ENCODE measurements around the gene CYBC1.

The CYBC1 gene

DNA sequence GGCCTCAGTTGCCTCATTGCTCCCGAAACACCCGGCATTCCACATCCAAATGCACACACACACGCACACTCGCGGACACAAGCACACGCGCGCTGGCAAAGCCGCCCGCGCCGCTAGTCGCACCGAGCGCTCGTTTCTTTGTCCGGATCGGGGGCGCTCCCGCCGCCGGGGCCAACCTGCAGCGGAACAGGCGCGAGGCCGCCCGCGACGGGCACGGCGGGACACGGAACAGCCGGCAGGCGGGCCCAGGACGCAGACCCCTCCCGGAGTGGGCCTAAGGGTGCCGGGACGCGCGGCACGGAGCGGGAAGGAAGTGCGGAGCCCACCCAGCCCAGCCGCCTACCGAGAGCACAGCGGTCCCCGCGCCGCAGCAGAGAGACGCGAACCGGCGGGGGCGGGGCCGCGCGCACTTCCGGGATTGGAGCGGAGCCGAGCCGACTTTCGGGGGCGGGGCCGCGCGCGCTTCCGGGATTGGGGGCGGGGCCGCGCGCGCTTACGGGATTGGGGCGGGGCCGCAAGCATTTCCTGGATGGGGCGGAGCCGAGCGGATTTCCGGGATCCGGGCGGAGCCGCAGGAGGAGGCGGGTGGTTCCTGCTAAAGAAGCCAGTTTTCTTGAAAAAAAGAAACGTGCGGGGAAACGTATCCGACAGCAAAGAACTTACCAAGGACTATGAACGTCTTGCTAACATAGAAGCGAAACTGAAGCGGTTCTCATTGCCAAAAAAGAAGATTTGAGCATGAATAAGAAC lies at the start of gene CYBC1:
Gene CYBC1 (minus strand): TSS at position 396 of the 750 bp plus-strand sequence. CDS start 1,498 bp downstream, outside the sequence.
- peak within 1 kb of the TSS; percentile 54 for H3K27ac ChIP-seq
- peak; percentile 27 for DNase-seq (ENCODE audit: low read depth, low spot score)

DNA sequence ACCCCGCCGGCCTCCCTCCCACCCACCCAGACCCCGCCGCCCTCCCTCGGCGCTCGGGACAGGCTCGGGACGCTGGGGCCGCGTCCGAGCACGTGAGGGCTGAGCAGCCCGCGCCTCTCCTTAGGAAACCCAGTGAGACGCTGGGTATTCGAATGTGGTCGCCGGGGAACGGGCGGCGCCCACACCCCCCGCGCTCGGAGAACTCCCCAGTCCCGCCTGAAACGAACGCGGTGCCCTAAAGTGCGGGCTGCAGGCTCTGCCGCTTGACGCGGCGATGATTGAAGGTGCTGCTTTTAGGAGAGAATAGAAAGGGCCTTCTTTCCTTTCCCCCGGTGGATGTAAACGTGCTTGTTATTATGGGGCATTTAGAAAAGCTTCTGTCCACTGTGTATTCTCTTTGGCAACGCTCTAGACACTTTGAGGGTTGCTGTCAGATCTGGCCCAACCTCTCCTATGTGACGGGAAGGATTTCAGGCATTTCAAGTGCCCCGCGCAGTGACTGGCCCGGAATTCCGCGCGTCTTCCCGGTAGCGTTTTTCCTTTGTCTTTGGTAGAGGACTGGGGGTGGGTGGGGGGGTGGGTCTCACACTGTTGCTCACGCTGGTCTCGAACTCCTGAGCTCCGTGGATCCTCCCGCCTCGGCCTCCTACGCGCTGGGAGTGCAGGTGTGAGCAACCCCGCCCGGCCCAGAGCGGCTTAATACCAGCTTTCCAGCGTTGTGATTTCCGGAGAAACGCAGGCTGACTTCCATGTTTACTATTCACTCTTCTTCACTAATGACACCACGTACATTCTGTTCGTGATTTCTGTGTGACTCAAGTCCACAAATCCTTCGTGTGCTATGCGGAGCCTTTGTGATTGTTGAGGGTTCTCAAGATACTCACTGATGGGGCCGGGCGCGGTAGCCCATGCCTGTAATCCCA lies 47.2 kb upstream of the CYBC1 start:
- DNase-seq (ENCODE audit: low read depth, low spot score) = no peak
- peak overlapping the region; percentile 57 for H3K27ac ChIP-seq

DNA sequence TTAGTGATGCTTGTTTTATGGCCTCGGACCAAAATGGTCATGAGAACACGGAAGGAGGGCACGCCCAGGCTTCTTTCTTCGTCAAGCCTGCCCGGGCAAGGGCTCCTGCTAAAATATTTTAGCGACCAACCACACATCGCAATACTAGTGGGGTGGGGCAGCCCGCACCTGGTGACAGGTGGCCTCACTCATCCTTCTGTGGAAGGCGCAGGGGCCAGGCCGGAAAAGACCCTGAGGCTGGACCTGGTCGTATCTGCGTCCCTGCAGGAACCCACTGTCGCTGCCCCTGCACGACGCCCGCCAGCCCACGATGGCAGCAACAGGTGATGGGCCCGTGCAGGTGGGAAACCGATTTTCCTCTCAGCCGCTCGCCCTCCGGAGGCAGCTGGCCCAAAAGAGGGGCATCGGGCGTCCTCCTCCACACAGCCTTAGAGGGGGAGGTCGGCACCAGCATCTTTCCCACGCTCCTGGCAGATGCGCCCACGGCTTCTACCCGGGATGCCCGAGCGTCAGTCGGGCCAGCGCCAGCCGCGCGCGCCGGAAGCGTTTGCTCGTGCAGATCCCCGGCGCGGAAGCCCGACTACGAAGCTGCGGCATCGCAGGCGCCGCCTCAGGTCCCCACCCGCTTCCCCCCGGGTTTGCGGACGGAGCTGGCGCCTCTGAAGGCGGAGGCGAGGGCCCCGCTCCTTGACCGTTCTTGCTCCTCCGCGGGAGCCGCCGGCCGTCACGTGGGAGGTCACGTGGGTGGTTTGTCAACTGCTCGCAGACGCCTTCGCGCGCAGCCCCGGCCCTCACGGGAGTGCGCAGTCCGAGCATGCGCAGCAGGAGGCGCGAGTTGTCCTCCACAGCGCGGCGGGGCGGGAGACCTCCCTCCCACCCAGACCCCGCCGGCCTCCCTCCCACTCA lies 46.2 kb upstream of the CYBC1 start:
- peak overlapping the region; percentile 57 for H3K27ac ChIP-seq
- DNase-seq (ENCODE audit: low read depth, low spot score) = no peak

DNA sequence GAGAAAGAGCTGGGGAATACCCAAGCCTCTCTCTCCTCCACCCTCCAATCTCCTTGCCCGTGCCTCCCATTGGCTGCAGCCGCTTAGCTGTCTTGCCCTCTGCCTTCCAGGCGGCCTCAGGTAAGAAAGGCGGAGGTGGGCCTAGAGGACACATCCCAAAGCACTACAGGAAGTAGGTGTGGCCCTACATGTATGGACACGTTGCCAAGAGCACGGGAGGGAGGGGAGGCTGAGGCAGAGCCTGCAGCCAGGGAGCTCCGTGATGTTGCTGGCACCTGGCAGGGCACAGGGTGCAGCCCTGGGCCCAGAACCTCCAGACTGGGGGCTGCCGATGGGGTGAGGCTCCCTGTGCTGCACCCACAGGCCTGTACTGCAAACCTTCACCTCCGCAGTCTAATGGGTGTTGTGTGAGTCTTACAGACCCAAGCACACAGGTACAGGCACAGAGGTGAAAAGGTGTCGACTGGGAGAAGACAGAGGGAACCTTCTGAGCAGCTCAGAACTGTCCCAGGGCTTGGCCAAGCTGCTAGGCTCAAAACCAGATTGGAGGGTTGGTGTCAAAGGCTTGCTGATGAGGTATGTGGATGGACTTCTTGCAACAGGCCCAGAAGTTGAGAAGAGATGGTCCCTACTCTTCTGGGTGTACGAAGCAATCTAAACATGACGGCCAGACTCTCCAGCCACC lies 45.4 kb upstream of the CYBC1 start:
- H3K27ac ChIP-seq = peak overlapping the region; percentile 57
- peak; percentile 70 for DNase-seq (ENCODE audit: low read depth, low spot score)

DNA sequence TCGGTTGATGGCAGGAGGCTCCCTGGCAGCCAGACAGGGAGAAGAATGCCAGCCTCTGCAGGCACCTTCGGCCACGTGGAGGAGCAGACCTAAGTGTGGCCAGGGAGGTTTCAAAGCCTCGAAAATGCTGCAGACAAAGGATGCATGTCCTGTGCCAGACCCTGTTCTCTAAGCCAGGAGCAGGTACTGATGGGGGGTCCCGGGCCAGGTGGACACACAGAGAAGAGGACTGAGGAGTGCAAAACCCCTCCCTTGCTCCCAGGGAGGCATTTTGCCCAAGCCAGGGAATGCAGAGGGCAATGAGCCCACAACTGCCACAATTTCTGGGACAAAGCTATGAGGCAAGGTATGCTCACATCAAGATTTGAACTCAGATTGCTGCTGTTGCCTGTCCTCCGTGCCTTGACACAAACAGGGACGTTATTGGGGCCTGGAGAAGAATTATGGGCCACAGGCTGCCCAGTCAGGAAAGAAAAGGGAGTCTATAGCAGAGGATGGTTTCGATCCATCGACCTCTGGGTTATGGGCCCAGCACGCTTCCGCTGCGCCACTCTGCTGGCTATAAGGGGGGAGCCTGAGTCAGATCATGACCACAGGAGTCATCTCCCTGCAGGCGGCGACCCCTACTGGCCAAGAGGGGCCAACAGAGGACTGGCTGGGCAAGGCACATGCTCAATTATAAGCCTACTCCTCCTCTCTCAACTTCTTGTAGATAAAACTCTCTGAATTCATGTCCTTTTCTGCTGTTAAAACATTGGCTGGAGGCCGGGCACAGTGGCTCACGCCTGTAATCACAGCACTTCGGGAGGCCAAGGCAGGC lies 43.9 kb upstream of the CYBC1 start:
- H3K27ac ChIP-seq = peak overlapping the region; percentile 57
- DNase-seq (ENCODE audit: low read depth, low spot score) = peak; percentile 77

DNA sequence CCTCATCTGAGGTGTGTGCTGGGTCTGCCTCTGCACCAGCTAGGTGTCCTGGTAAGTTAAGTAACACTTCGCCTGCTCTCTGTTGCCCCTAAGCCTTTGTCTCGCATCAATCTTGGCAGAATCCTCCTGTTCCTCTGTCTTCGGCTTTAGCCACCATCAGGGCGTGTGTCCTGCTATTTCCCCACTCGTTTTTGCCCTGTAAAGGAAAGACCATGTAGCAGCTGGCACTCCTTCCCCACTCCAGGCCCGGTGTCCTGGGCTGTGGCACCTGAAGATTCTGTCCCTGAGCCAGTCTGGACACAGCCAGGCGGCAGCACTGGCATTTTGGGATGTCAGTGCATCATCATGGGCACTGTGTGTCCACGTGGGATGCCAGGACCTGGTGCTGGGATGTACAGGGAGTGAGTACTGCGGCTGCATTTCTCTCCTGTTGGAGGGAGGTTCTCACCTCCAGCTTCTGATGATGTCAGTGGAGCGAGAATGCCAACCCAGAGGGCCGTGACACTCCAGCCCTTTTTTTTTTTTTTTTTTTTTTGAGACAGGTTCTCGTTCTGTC lies 42.8 kb upstream of the CYBC1 start:
- peak overlapping the region; percentile 34 for H3K27ac ChIP-seq
- DNase-seq (ENCODE audit: low read depth, low spot score) = no peak

DNA sequence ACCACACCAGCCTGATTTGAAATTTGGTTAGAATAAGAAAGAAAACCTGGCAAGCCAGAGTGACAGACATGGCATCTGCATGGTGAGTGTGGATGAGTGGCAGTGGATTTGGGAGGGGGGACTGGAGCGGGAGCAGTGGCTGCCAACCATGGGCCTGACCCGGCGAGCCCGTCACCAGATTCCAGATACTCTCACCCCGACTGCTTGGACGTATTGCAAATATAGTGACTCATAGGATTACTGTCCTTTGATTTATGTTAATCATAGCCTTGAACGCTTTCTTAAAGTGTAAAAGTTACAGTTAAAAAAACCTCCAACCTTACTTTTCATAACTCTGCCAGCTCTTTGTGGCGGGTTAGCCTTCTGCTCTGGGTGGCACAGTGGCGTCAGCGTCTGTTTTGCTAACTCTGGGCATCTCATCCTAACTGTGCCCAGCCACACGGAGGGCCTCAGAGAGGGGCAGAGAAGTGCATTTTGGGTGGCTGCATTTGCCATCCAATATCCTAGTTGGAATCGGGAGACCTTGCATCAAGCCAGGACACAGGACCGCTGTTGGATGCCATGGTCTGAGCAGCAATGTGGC lies 42.2 kb upstream of the CYBC1 start:
- peak overlapping the region; percentile 34 for H3K27ac ChIP-seq
- DNase-seq (ENCODE audit: low read depth, low spot score) = no peak

DNA sequence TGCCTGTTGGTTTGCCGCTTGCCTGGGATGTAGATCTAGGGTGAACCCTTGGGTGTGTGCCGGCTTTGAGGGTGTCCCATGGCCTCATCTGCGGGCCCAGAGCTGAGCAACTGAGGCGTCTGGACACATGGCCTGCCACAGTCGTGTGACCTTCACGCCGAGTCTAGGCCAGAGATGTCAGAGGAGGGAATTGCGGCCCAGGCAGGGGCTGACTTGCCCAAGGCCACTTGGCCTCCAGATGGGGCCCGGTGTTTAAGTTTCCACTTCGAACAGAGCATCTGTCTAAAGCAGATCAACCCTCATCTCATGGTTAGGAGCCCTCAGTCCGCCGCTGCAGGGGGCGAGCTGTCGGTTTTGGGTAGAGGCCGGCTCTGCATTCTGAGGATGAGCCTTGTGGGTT lies 41.0 kb upstream of the CYBC1 start:
- no peak for DNase-seq (ENCODE audit: low read depth, low spot score)
- H3K27ac ChIP-seq = no peak overlapping the region

DNA sequence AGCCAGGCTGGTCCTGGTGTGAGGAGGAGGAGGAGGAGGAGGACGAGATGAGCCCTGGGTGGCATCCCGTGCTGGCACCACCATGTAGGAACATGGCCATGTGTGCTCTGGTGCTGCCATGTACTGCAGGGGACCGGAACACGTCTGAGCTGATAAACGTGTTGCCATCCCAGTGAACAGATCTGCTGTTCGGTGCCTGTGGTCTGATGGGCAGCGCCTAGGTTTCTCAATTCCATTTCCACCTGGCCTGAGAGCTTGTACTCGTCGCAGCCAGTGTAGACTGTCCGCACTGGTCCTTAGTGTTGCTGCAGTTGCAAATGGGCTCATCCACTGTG lies 40.6 kb upstream of the CYBC1 start:
- no peak for DNase-seq (ENCODE audit: low read depth, low spot score)
- no peak overlapping the region for H3K27ac ChIP-seq

DNA sequence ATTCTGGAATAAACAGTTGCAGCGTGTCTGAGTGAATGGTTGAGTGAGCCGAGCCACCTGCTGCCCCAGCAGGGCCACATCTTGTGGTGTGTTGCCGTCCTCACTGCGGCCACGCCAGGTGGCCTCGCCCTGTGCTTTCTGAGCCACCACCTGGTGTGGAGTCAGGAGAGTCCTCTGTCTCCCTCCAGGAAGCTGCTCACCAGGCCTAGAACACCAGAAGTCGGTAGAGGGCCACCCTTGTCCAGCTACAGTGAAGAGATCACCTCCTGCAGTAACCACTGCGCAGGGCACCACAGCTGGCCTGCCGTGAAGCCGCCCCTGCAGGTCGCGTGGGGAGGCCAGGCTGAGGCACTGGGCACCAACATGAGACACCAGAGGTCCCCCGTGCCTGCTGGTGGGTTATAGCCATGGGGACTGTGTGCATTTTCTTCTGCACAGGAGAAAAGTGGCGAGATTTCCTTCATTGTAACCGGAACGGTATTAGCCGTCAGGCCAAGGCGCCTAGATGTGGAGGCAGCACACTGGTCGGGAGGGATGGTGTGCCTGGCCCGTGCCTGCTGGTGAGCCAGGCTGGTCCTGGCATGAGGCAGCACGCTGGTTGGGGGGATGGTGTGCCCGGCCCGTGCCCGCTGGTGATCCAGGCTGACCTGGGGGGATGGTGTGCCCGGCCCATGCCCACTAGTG lies 40.1 kb upstream of the CYBC1 start:
- DNase-seq (ENCODE audit: low read depth, low spot score) = no peak
- no peak overlapping the region for H3K27ac ChIP-seq

DNA sequence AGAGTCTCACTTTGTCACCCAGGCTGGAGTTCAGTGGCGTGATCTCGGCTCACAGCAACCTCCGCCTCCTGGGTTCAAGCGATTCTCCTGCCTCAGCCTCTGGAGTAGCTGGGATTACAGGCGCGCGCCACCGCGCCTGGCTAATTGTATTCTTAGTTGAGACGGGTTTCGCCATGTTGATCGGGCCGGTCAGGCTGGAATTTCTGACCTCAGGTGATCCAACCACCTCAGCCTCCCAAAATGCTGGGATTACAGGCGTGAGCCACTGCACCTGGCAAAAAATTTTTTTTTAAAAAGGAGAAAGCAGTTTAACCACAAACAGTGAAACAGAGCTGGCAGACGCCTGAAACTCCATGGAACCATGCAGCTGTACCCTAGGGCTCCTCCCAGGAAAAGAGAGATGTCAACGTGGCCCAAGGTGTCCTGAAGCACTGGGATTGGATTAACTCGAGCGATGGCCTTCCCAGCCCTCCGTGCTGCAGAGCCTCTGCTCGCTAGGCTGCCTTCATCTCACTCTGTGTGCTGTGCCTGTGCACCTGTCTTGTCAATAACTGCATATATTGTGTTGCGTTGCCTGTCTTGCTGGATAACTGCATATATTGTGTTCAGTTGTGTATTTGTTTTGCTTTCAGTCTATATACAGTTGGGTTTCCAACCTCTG lies 39.4 kb upstream of the CYBC1 start:
- H3K27ac ChIP-seq = no peak overlapping the region

DNA sequence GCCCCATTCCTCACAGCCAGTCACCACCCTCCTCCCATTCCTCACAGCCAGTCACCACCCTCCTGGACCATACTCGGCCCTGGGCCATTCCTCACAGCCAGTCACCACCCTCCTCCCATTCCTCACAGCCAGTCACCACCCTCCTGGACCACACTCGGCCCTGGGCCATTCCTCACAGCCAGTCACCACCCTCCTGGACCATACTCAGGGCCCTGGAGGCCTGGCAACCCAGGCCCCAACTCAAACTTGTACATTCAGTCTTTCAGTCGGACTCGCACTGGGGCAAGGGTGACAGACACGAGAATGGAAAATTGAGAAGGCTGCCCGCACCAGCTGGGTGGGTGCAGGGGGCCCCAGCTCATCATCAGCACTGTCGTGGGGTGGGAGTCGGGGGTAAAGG lies 38.6 kb upstream of the CYBC1 start:
- no peak overlapping the region for H3K27ac ChIP-seq
- DNase-seq (ENCODE audit: low read depth, low spot score) = no peak

More for the DNA sequence above, 39.4 kb upstream of the CYBC1 start:
- no peak for DNase-seq (ENCODE audit: low read depth, low spot score)

DNA sequence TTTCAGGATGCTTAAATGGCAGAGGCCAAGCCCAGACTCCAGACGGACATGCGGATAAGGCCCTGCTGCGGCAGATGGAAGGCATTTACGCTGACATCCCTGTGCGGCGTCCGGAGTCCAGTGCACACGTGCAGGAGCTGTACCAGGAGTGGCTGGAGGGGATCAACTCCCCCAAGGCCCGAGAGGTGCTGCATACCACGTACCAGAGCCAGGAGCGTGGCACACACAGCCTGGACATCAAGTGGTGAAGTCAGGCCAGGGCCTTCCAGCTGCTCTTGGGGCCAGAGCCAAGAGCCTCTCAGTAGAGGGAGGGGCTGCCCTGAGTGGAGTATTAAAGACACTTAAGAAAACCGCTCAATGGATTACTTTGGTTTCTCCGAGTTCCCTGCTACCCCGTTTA lies 37.4 kb upstream of the CYBC1 start:
- DNase-seq (ENCODE audit: low read depth, low spot score) = no peak
- no peak overlapping the region for H3K27ac ChIP-seq

DNA sequence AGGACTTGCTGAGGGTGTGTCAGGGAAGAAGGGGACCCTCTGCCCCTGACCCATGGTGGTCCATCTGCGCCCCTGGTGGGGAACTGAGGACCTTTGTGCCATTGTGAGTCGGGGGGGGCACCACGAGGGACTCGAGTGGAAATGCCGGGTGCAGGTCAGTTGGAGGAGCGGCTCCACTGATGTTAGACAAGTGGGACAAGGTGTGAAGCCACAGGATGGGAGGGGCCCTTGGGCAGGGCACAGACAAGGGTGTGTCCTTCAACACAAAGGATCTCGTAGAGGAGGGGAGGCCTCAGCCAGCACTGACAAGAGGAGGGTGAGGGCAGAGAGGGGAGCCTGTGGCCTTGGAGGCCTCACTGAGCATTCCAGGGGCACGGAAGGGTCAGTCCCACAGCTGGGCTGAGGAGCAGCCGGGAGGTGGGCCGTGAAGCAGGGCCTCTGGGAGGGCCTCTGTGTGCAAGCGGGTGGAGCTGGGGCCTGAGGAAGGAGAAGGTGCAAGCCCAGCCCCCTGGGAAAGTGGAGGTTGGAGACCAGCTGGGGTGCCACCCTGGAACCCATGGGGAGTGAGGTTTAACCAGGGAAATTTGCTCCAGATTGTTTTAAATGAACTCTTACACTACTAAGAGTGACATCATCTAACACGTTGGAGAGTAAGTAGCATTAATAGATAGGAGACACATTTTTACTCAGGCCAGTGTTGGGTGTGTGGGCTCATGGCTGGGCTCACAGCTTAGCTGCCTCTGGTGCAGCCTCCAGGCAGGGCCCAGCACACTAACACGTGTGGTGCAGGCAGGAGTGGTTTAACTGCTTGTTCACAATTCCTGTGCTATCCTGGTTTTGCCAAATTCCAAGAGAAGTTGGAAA lies 35.9 kb upstream of the CYBC1 start:
- DNase-seq (ENCODE audit: low read depth, low spot score) = no peak
- H3K27ac ChIP-seq = no peak overlapping the region

DNA sequence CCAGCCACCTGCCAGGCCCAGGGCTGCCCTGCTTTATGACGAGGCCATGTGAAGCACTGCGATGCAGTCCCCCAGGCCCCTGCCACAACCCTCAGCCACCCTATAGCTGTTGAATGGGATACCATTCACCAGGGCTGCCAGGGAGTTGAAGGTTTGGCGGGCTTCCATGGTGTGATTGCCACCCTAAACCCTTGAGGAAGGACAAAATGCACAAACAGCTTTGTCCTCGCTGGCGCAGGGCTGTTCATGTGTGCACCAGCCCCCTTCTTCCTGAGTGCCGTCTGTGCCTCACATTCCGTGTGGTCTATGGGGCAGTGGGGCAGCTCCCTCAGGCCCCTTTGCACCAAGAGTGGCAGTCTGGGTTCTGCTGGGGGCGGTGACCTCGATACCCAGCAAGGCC lies 33.3 kb upstream of the CYBC1 start:
- no peak for DNase-seq (ENCODE audit: low read depth, low spot score)
- H3K27ac ChIP-seq = no peak overlapping the region

DNA sequence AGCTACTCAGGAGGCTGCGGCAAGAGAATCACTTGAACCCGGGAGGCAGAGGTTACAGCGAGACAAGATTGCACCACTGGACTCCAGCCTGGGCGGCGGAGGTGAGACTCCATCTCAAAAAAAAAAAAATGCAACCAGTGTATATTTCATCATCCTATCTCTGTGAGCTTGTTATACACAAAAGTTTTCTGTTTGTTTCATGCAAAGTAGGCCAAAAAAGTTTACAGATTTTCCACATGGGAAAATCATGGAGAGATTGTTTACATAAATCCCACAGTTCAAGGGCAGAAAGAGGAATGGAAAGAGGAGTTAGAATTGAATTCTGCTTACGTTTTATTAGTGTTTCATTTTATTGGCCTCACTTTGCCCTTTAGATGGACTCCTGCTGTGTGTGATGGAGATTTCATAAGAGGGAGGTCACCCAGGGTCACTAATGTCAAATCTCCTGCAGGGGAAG lies 32.7 kb upstream of the CYBC1 start:
- DNase-seq (ENCODE audit: low read depth, low spot score) = no peak
- H3K27ac ChIP-seq = no peak overlapping the region

Data from epithelial cell of prostate (primary cell).